ENCODE measurements around the gene RPTOR. TPM values are rescaled to one million over a fixed set of nuclear protein-coding genes. Genes with fewer than 3 reads are reported as not detected.

RPTOR gene
- total RNA-seq, 1 experiment from 2014 or later: 66.7 TPM

- Mint-ChIP-seq H3K36me3 (ENCODE audit: insufficient read depth, unreplicated experiment) (peaks cover 16% of the 10 kb centered on the region), H3K27me3 (ENCODE audit: insufficient read depth, unreplicated experiment) (no peaks in the 10 kb centered on the region), H3K27ac (ENCODE audit: unreplicated experiment) (no peak overlapping the region), H3K4me1 (ENCODE audit: low read depth, unreplicated experiment) (peaks cover 22% of the 10 kb centered on the region), H3K4me3 (ENCODE audit: unreplicated experiment) (no peak overlapping the region), H3K9me3 (ENCODE audit: unreplicated experiment) (peaks cover 16% of the 10 kb centered on the region)
- no TSS peak for BruUV-seq (replicated peaks)
- H3K4me1 ChIP-seq: peaks cover 6% of the 10 kb centered on the region; the same call in 1 of the 2 replicates
- DNase-seq: peak in 1 of 2 experiments; percentile 3
- intact Hi-C loops (cut with micrococcal nuclease; ENCODE audit: unreplicated experiment): no loop called here
- no peaks in the 10 kb centered on the region for H3K27me3 ChIP-seq (replicated peaks; ENCODE audit: control insufficient read depth, insufficient read depth, low read length)
- ChIA-PET CTCF (no interaction called here), POLR2A (no interaction called here)
- H3K36me3 ChIP-seq (ENCODE audit: control insufficient read depth, insufficient read depth, low read length): no peaks in the 10 kb centered on the region; the same call in 1 of the 2 replicates
- H3K4me3 ChIP-seq (ENCODE audit: low read depth, low read length): no peak overlapping the region
- H3K9me3 ChIP-seq: 0 out of 2 replicates have a peak, but pooled peaks cover 3% of the 10 kb centered on the region
- TF ChIP-seq, protein P1, sequence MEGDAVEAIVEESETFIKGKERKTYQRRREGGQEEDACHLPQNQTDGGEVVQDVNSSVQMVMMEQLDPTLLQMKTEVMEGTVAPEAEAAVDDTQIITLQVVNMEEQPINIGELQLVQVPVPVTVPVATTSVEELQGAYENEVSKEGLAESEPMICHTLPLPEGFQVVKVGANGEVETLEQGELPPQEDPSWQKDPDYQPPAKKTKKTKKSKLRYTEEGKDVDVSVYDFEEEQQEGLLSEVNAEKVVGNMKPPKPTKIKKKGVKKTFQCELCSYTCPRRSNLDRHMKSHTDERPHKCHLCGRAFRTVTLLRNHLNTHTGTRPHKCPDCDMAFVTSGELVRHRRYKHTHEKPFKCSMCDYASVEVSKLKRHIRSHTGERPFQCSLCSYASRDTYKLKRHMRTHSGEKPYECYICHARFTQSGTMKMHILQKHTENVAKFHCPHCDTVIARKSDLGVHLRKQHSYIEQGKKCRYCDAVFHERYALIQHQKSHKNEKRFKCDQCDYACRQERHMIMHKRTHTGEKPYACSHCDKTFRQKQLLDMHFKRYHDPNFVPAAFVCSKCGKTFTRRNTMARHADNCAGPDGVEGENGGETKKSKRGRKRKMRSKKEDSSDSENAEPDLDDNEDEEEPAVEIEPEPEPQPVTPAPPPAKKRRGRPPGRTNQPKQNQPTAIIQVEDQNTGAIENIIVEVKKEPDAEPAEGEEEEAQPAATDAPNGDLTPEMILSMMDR (IDR thresholded peaks at IDR 0.05; ENCODE audit: insufficient read depth in 1 of 2, low read depth in 1 of 2, low read length in 1 of 2, severe bottlenecking in 1 of 2, unreplicated experiment in 1 of 2): no peak
Measured at GRCh38 chr17:80783971-80784370, 239.3 kb downstream of the RPTOR start.

- no peak for DNase-seq
- ChIA-PET CTCF (interaction anchor here (0.6 to 1.1 kb wide), 2 partner anchors 38 to 136 kb away, joined by 3 read pairs; no protein-coding TSS in a partner anchor), POLR2A (interaction anchor here (0.6 kb wide), 1 partner anchor 46 kb away, joined by 3 read pairs; no protein-coding TSS in a partner anchor)
- intact Hi-C loops (cut with micrococcal nuclease; ENCODE audit: unreplicated experiment): no loop called here
- H3K36me3 ChIP-seq (ENCODE audit: control insufficient read depth, insufficient read depth, low read length): no peaks in the 10 kb centered on the region; the same call in 1 of the 2 replicates
- H3K4me1 Mint-ChIP-seq (ENCODE audit: low read depth, unreplicated experiment): peaks cover 32% of the 10 kb centered on the region
- no peak overlapping the region for H3K4me3 Mint-ChIP-seq (ENCODE audit: unreplicated experiment)
- H3K9me3 Mint-ChIP-seq (ENCODE audit: unreplicated experiment): peaks cover 16% of the 10 kb centered on the region
- no peaks in the 10 kb centered on the region for H3K27me3 Mint-ChIP-seq (ENCODE audit: insufficient read depth, unreplicated experiment)
- peaks cover 13% of the 10 kb centered on the region; the same call in 1 of the 2 replicates for H3K4me1 ChIP-seq
- H3K27me3 ChIP-seq (replicated peaks; ENCODE audit: control insufficient read depth, insufficient read depth, low read length): no peaks in the 10 kb centered on the region
- H3K9me3 ChIP-seq: 0 out of 2 replicates have a peak, but pooled peaks cover 3% of the 10 kb centered on the region
- H3K27ac Mint-ChIP-seq (ENCODE audit: unreplicated experiment): no peak overlapping the region
- no TSS peak for BruUV-seq (replicated peaks)
- peaks cover 16% of the 10 kb centered on the region for H3K36me3 Mint-ChIP-seq (ENCODE audit: insufficient read depth, unreplicated experiment)
- TF ChIP-seq, protein P1 (IDR thresholded peaks at IDR 0.05; ENCODE audit: insufficient read depth in 1 of 2, low read depth in 1 of 2, low read length in 1 of 2, severe bottlenecking in 1 of 2, unreplicated experiment in 1 of 2): no peak
- H3K4me3 ChIP-seq (ENCODE audit: low read depth, low read length): no peak overlapping the region
Measured at GRCh38 chr17:80785477-80786178, 241.0 kb downstream of the RPTOR start.

DNA sequence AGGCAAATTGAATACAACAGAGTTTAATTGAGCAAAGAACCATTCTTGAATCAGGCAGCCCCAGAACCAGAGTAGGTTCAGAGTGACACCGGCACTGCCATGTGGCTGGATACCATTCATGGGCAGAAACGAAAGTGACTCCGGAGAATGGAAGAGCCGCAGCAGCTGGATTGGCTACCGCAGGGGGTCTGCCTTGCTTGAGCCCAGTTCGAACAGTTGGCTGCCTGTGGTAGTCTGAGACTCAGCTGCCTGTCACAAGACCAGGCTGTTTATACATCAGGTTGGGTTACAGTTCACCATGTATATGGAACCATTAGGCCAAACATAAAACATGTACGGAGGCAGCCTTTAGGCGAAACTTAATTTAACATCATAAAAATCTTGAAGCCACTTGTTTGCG lies 241.8 kb downstream of the RPTOR start:
- Mint-ChIP-seq H3K4me3 (ENCODE audit: unreplicated experiment) (no peak overlapping the region), H3K9me3 (ENCODE audit: unreplicated experiment) (peaks cover 16% of the 10 kb centered on the region), H3K27me3 (ENCODE audit: insufficient read depth, unreplicated experiment) (no peaks in the 10 kb centered on the region), H3K36me3 (ENCODE audit: insufficient read depth, unreplicated experiment) (peaks cover 21% of the 10 kb centered on the region), H3K4me1 (ENCODE audit: low read depth, unreplicated experiment) (peaks cover 41% of the 10 kb centered on the region), H3K27ac (ENCODE audit: unreplicated experiment) (no peak overlapping the region)
- POLR2A ChIA-PET: no interaction called here
- intact Hi-C loops (cut with micrococcal nuclease; ENCODE audit: unreplicated experiment): no loop called here
- TF ChIP-seq, protein P1 (IDR thresholded peaks at IDR 0.05; ENCODE audit: insufficient read depth in 1 of 2, low read depth in 1 of 2, low read length in 1 of 2, severe bottlenecking in 1 of 2, unreplicated experiment in 1 of 2): no peak
- H3K4me3 ChIP-seq (ENCODE audit: low read depth, low read length): no peak overlapping the region
- no peaks in the 10 kb centered on the region; the same call in 1 of the 2 replicates for H3K36me3 ChIP-seq (ENCODE audit: control insufficient read depth, insufficient read depth, low read length)
- BruUV-seq (replicated peaks): no TSS peak
- 0 out of 2 replicates have a peak, but pooled peaks cover 3% of the 10 kb centered on the region for H3K9me3 ChIP-seq
- peaks cover 20% of the 10 kb centered on the region; the same call in 1 of the 2 replicates for H3K4me1 ChIP-seq
- CTCF ChIA-PET: interaction anchor here (1.1 kb wide), 1 partner anchor 37 kb away, joined by 3 read pairs; no protein-coding TSS in a partner anchor
- DNase-seq: no peak
- no peaks in the 10 kb centered on the region for H3K27me3 ChIP-seq (replicated peaks; ENCODE audit: control insufficient read depth, insufficient read depth, low read length)
